ENCODE results near the gene ABCA4.

Gene ABCA4

GRCh38 chr1:94027721-94028515, 93.0 kb downstream of the ABCA4 start:
- no peak for DNase-seq (ENCODE audit: low read depth in 2 of 2)

- no peak for DNase-seq (ENCODE audit: low read depth in 2 of 2)
These were observed 94.1 kb downstream of the ABCA4 start for GRCh38 chr1:94026619-94027380.

- no peak for DNase-seq (ENCODE audit: low read depth in 2 of 2)
These were observed 95.3 kb downstream of the ABCA4 start for GRCh38 chr1:94025383-94026340.

- DNase-seq (ENCODE audit: low read depth in 2 of 2) = no peak
These were observed 96.7 kb downstream of the ABCA4 start for GRCh38 chr1:94024104-94024792.

GRCh38 chr1:94022471-94023189, 98.3 kb downstream of the ABCA4 start:
- no peak for DNase-seq (ENCODE audit: low read depth in 2 of 2)

- DNase-seq (ENCODE audit: low read depth in 2 of 2) = no peak
These were observed 100.0 kb downstream of the ABCA4 start for GRCh38 chr1:94020764-94021579.

GRCh38 chr1:94019327-94019726, 101.6 kb downstream of the ABCA4 start:
- no peak for DNase-seq (ENCODE audit: low read depth in 2 of 2)

- no peak for DNase-seq (ENCODE audit: low read depth in 2 of 2)
These were observed 103.7 kb downstream of the ABCA4 start for GRCh38 chr1:94017155-94017829.

- DNase-seq (ENCODE audit: low read depth in 2 of 2) = no peak
These were observed 105.5 kb downstream of the ABCA4 start for GRCh38 chr1:94015489-94015817.

GRCh38 chr1:94014635-94015488, 106.1 kb downstream of the ABCA4 start:
- DNase-seq (ENCODE audit: low read depth in 2 of 2) = no peak

GRCh38 chr1:94014087-94014486, 106.9 kb downstream of the ABCA4 start:
- DNase-seq (ENCODE audit: low read depth in 2 of 2) = no peak

- DNase-seq (ENCODE audit: low read depth in 2 of 2) = no peak
These were observed 107.5 kb downstream of the ABCA4 start for GRCh38 chr1:94013367-94013878.

- DNase-seq (ENCODE audit: low read depth in 2 of 2) = no peak
These were observed 108.1 kb downstream of the ABCA4 start for GRCh38 chr1:94012708-94013366.

- DNase-seq (ENCODE audit: low read depth in 2 of 2) = no peak
These were observed 109.0 kb downstream of the ABCA4 start for GRCh38 chr1:94011709-94012595.

GRCh38 chr1:94011129-94011528, 109.8 kb downstream of the ABCA4 start:
- DNase-seq (ENCODE audit: low read depth in 2 of 2) = no peak

GRCh38 chr1:94009304-94009703, 111.6 kb downstream of the ABCA4 start:
- DNase-seq (ENCODE audit: low read depth in 2 of 2) = no peak

- DNase-seq (ENCODE audit: low read depth in 2 of 2) = no peak
These were observed 114.3 kb downstream of the ABCA4 start for GRCh38 chr1:94006604-94007003.
